A673 (cell line): Measurements from ENCODE around the gene F8.

Experiments used
- CTCF ChIP-seq: fragments of 300-800, 200-600 bp; sonication (generic); conservative IDR thresholded peaks from 2 replicates; pipeline ENCODE4 v1.5.1; 2017; ENCODE audit warnings: low read depth, mild to moderate bottlenecking, antibody characterized with exemption, low read length, moderate library complexity, mixed read lengths
- EZH2 ChIP-seq: fragments of 200-600 bp; sonication (generic); IDR thresholded peaks from 2 replicates; pipeline ENCODE4 v1.6.1; 2017; ENCODE audit warnings: borderline replicate concordance, low read depth, mild to moderate bottlenecking, mixed read lengths, antibody characterized with exemption, low read length; ENCODE audit not compliant: poor library complexity, severe bottlenecking

DNA sequence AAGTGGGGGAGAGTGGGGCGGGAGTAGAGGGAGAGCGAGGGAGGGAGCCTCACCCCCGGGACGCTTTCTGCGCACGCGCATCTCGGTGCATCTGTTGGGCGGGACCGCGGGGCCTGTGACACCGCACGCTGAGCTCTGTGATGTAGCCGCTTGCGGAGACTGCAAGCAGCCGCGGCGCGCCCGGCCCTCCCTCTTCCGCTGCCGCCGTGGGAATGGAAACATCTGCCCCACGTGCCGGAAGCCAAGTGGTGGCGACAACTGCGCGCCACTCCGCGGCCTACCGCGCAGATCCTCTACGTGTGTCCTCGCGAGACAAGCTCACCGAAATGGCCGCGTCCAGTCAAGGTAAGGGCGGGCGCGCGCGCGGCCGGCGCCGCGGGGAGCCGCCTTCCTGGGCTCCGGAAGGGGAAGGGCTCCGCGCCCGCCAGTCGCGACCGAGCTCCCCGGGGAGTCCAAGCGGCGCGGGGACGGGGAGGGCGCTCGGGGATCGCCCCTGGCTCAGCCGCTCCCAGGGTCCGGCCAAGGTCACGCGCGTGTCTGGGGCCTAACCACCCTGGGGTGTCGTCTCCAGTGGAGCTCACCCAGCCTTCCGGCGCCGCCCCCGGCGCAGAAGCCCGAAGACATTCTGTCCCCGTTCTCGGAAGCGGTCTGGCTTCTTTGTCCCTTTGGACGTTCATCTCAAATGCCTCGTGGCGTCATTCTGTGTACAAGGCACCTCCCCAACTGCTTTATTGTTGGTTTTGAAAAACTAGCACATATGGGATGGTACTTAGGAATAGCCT is 4.4 kb upstream of the F8 start, which contains the start of gene FUNDC2:
- TF ChIP-seq CTCF (no peak), EZH2 (no peak)
